Esophagus (tissue), 2 donors: ENCODE results near the gene SSB. TPM values are rescaled to one million over a fixed set of nuclear protein-coding genes. Genes with fewer than 3 reads are reported as not detected.

Experiments used
- H3K27ac ChIP-seq, 2 donors: one replicate each; pipeline ENCODE4 v1.5.1; 2013; ENCODE audit warnings: low read depth in 2 of 2, mild to moderate bottlenecking in 2 of 2, inconsistent platforms in 1 of 2, low read length in 1 of 2, moderate library complexity in 1 of 2
- H3K27me3 ChIP-seq, 2 donors: one replicate each; pipeline ENCODE4 v1.6.1; 2013; ENCODE audit warnings: low read length in 2 of 2, control low read depth in 1 of 2, mild to moderate bottlenecking in 1 of 2; ENCODE audit not compliant: insufficient read depth in 2 of 2, control insufficient read depth in 1 of 2
- H3K36me3 ChIP-seq, 2 donors: one replicate each; pipeline ENCODE4 v1.6.1; 2013; ENCODE audit warnings: low read length in 1 of 2; ENCODE audit not compliant: control insufficient read depth in 2 of 2, insufficient read depth in 2 of 2
- H3K4me1 ChIP-seq, 2 donors: one replicate each; pipeline ENCODE4 v1.6.1; 2013; ENCODE audit warnings: low read length in 1 of 2; ENCODE audit not compliant: control insufficient read depth in 2 of 2, insufficient read depth in 2 of 2
- H3K4me3 ChIP-seq, 2 donors: one replicate each; pipeline ENCODE4 v1.5.1; 2013; ENCODE audit warnings: low read length in 2 of 2, mild to moderate bottlenecking in 2 of 2, low read depth in 1 of 2, moderate library complexity in 1 of 2
- H3K9me3 ChIP-seq, 2 donors: one replicate each; pipeline ENCODE4 v1.6.1; 2013; ENCODE audit warnings: mild to moderate bottlenecking in 2 of 2, low read depth in 1 of 2, low read length in 1 of 2, moderate library complexity in 1 of 2; ENCODE audit not compliant: control insufficient read depth in 2 of 2, insufficient read depth in 1 of 2
- WGBS, 2 donors: extraction: QIAGEN DNeasy Blood & Tissue Kit; methylation state at CpG; one replicate each; pipeline ENCODE4 v1.1.7; 2013; 5-methylcytosine and 5-hydroxymethylcytosine counted together
- polyA plus RNA-seq, 2 donors: library from polyadenylated mRNA; stranded (reverse); fragments of 200-250 nt; gene quantifications; one replicate each; pipeline ENCODE4 v1.2.3, GENCODE V29; 2013
- donor health status: healthy with polysubstance abuse.
- donor health status: Bipolar disorder and iron deficiency.

The SSB gene
- polyA plus RNA-seq, 2 donors, result 33.8 to 56.9 TPM

- no peaks in the 10 kb centered on the region for H3K9me3 ChIP-seq
- no peaks in the 10 kb centered on the region for H3K27me3 ChIP-seq
- no peak overlapping the region for H3K4me3 ChIP-seq
- H3K36me3 ChIP-seq, result no peaks in the 10 kb centered on the region
- no peaks in the 10 kb centered on the region for H3K4me1 ChIP-seq
- H3K27ac ChIP-seq, result no peak overlapping the region
- 84 to 87% methylated on average over 3 of the region's 3 CpGs for WGBS, 2 donors
These were observed 20.2 kb upstream of the SSB start for GRCh38 chr2:169778446-169778845.

GRCh38 chr2:169781249-169782013 lies 17.2 kb upstream of the SSB start:
- 80 to 94% methylated on average over 4 of the region's 4 CpGs for WGBS, 2 donors
- no peaks in the 10 kb centered on the region for H3K27me3 ChIP-seq
- H3K27ac ChIP-seq, result no peak overlapping the region

GRCh38 chr2:169782513-169782912 lies 16.2 kb upstream of the SSB start:
- no peaks in the 10 kb centered on the region for H3K36me3 ChIP-seq
- WGBS, 2 donors, result 87 to 93% methylated on average over 1 of the region's 1 CpG
- H3K27ac ChIP-seq, result no peak overlapping the region
- H3K4me1 ChIP-seq, result no peaks in the 10 kb centered on the region
- no peaks in the 10 kb centered on the region for H3K9me3 ChIP-seq
- no peaks in the 10 kb centered on the region for H3K27me3 ChIP-seq
- no peak overlapping the region for H3K4me3 ChIP-seq

More at GRCh38 chr2:169781249-169782013, 17.2 kb upstream of the SSB start:
- H3K4me3 ChIP-seq, result no peak overlapping the region
- H3K9me3 ChIP-seq, result no peaks in the 10 kb centered on the region
- no peaks in the 10 kb centered on the region for H3K36me3 ChIP-seq
- H3K4me1 ChIP-seq, result no peaks in the 10 kb centered on the region

GRCh38 chr2:169790581-169790980 lies 8.1 kb upstream of the SSB start:
- no peaks in the 10 kb centered on the region for H3K9me3 ChIP-seq
- H3K36me3 ChIP-seq, result no peaks in the 10 kb centered on the region
- no peak overlapping the region for H3K4me3 ChIP-seq
- no peaks in the 10 kb centered on the region for H3K27me3 ChIP-seq
- H3K4me1 ChIP-seq, result peaks cover 0 to 2% of the 10 kb centered on the region in 2 donors
- WGBS, 2 donors, result 84 to 87% methylated on average over 3 to 5 of the region's 5 CpGs
- no peak overlapping the region for H3K27ac ChIP-seq

- Histone ChIP-seq H3K4me1 (no peaks in the 10 kb centered on the region), H3K4me3 (no peak overlapping the region), H3K9me3 (no peaks in the 10 kb centered on the region), H3K36me3 (no peaks in the 10 kb centered on the region), H3K27ac (no peak overlapping the region), H3K27me3 (no peaks in the 10 kb centered on the region)
- WGBS, 2 donors, result 74 to 95% methylated on average over 2 of the region's 2 CpGs
These were observed 3.5 kb upstream of the SSB start for GRCh38 chr2:169795181-169795580.

GRCh38 chr2:169796441-169796840 lies 2.2 kb upstream of the SSB start:
- H3K27me3 ChIP-seq, result no peaks in the 10 kb centered on the region
- no peak overlapping the region for H3K4me3 ChIP-seq
- no peaks in the 10 kb centered on the region for H3K36me3 ChIP-seq
- H3K4me1 ChIP-seq, result no peaks in the 10 kb centered on the region
- no peaks in the 10 kb centered on the region for H3K9me3 ChIP-seq
- H3K27ac ChIP-seq, result no peak overlapping the region
- 68 to 75% methylated on average over 6 of the region's 6 CpGs for WGBS, 2 donors

GRCh38 chr2:169797601-169798000 lies 1.1 kb upstream of the SSB start:
- 93 to 95% methylated on average over 5 of the region's 5 CpGs for WGBS, 2 donors
- no peaks in the 10 kb centered on the region for H3K27me3 ChIP-seq
- H3K27ac ChIP-seq, result no peak overlapping the region
- H3K4me3 ChIP-seq, result no peak overlapping the region
- H3K36me3 ChIP-seq, result peaks cover 0 to 3% of the 10 kb centered on the region in 2 donors
- H3K9me3 ChIP-seq, result no peaks in the 10 kb centered on the region
- H3K4me1 ChIP-seq, result no peaks in the 10 kb centered on the region

GRCh38 chr2:169798397-169798717 lies 314 bp upstream of the SSB start:
- H3K27ac ChIP-seq, result peak overlapping the region; percentile 78 to 85
- no peaks in the 10 kb centered on the region for H3K4me1 ChIP-seq
- peaks cover 0 to 3% of the 10 kb centered on the region in 2 donors for H3K36me3 ChIP-seq
- WGBS, 2 donors, result 4 to 10% methylated on average over 4 of the region's 4 CpGs
- H3K27me3 ChIP-seq, result no peaks in the 10 kb centered on the region
- H3K9me3 ChIP-seq, result no peaks in the 10 kb centered on the region
- peak overlapping the region; percentile 76 to 96 for H3K4me3 ChIP-seq

- H3K4me3 ChIP-seq, result no peak overlapping the region
- no peaks in the 10 kb centered on the region for H3K4me1 ChIP-seq
- no peaks in the 10 kb centered on the region for H3K9me3 ChIP-seq
- 93 to 96% methylated on average over 9 of the region's 9 CpGs for WGBS, 2 donors
- H3K36me3 ChIP-seq, result peaks cover 0 to 3% of the 10 kb centered on the region in 2 donors
- no peak overlapping the region for H3K27ac ChIP-seq
- no peaks in the 10 kb centered on the region for H3K27me3 ChIP-seq
These were observed 4.8 kb downstream of the SSB start for GRCh38 chr2:169803480-169803879.

- H3K27ac ChIP-seq, result no peak overlapping the region
- H3K9me3 ChIP-seq, result no peaks in the 10 kb centered on the region
- H3K27me3 ChIP-seq, result no peaks in the 10 kb centered on the region
- no peaks in the 10 kb centered on the region for H3K4me1 ChIP-seq
- peaks cover 3% of the 10 kb centered on the region in 2 donors for H3K36me3 ChIP-seq
- H3K4me3 ChIP-seq, result no peak overlapping the region
These were observed 7.9 kb downstream of the SSB start for GRCh38 chr2:169806586-169806985.
